SK-N-SH (cell line): ENCODE results near the gene ABLIM2. TPM values are rescaled to one million over a fixed set of nuclear protein-coding genes. Genes with fewer than 3 reads are reported as not detected.

Experiments used
- CTCF ChIA-PET: fragments of 300-600, 350-600 bp; formaldehyde crosslinking; extraction: SDS; loops from one replicate; lab custom pipeline; 2021; lab: Yijun Ruan, JAX
- POLR2A ChIA-PET: fragments of 350-600 bp; sonication (Branson Sonifier 250); formaldehyde crosslinking; extraction: SDS; loops from one replicate; lab custom pipeline; 2020; ENCODE audit warnings: antibody characterized with exemption, inconsistent platforms; lab: Yijun Ruan, JAX
- DNase-seq: peaks from one replicate; pipeline ENCODE4 v3.0.0; 2012
- H2AFZ ChIP-seq: fragments of 200-600 bp; sonication (generic); 2 replicates; pipeline ENCODE4 v1.8.1; 2016; ENCODE audit warnings: antibody characterized with exemption, mild to moderate bottlenecking, low read depth
- H3F3A ChIP-seq: fragments of 200-600 bp; sonication (generic); replicated peaks from 2 replicates; pipeline ENCODE3; 2016; ENCODE audit warnings: antibody characterized with exemption, mild to moderate bottlenecking; ENCODE audit not compliant: insufficient read depth
- H3K27ac ChIP-seq, 2 experiments: fragments of 200-500 bp in 1 of 2; fragments of 200-600 bp in 1 of 2; sonication (Bioruptor generic) in 1 of 2; sonication (generic), shearing (Covaris generic) in 1 of 2; 2 replicates each; pipeline versions ENCODE4 v1.5.1 to v1.6.1; 2014 to 2016; ENCODE audit warnings: low read depth in 2 of 2, inconsistent platforms in 1 of 2, low read length in 1 of 2, mild to moderate bottlenecking in 1 of 2, mixed read lengths in 1 of 2
- H3K27me3 ChIP-seq: fragments of 200-600 bp; sonication (generic), shearing (Covaris generic); 2 replicates; pipeline ENCODE4 v1.6.1; 2016; ENCODE audit warnings: mixed run types; ENCODE audit not compliant: insufficient read depth
- H3K36me3 ChIP-seq, 2 experiments: fragments of 200-500 bp in 1 of 2; fragments of 200-600 bp in 1 of 2; sonication (Bioruptor generic) in 1 of 2; sonication (generic) in 1 of 2; replicated peaks in 1 of 2; 2 replicates each; pipeline versions ENCODE3 to v1.5.1; 2014 to 2016; ENCODE audit warnings: low read length in 1 of 2, mild to moderate bottlenecking in 1 of 2; ENCODE audit not compliant: insufficient read depth in 2 of 2, control insufficient read depth in 1 of 2
- H3K4me1 ChIP-seq, 2 experiments: fragments of 200-500 bp in 1 of 2; fragments of 200-600 bp in 1 of 2; sonication (Bioruptor generic) in 1 of 2; sonication (generic), shearing (Covaris generic) in 1 of 2; 2 replicates each; pipeline versions ENCODE4 v1.5.1 to v1.6.1; 2014 to 2016; ENCODE audit warnings: low read depth in 1 of 2, low read length in 1 of 2, mixed run types in 1 of 2; ENCODE audit not compliant: insufficient read depth in 2 of 2, control insufficient read depth in 1 of 2
- H3K4me2 ChIP-seq: fragments of 200-600 bp; sonication (generic), shearing (Covaris generic); 2 replicates; pipeline ENCODE4 v1.6.1; 2017; ENCODE audit warnings: mixed run types
- H3K4me3 ChIP-seq, 2 experiments: fragments of 200-500 bp in 1 of 2; fragments of 200-600 bp in 1 of 2; sonication (Bioruptor generic) in 1 of 2; sonication (generic), shearing (Covaris generic) in 1 of 2; 2 replicates each; pipeline versions ENCODE4 v1.5.1 to v1.8.1; 2014 to 2016; ENCODE audit warnings: low read depth in 2 of 2, inconsistent platforms in 1 of 2, low read length in 1 of 2, mild to moderate bottlenecking in 1 of 2, mixed read lengths in 1 of 2, moderate library complexity in 1 of 2
- H3K79me2 ChIP-seq: fragments of 200-600 bp; sonication (generic); 2 replicates; pipeline ENCODE4 v1.8.1; 2017; ENCODE audit warnings: mild to moderate bottlenecking; ENCODE audit not compliant: insufficient read depth
- H3K9ac ChIP-seq: fragments of 200-600 bp; sonication (generic); 2 replicates; pipeline ENCODE4 v1.6.1; 2017; ENCODE audit warnings: mixed run types
- H3K9me2 ChIP-seq: fragments of 200-600 bp; sonication (generic); 2 replicates; pipeline ENCODE4 v1.6.1; 2017; ENCODE audit warnings: mixed run types
- H3K9me3 ChIP-seq: fragments of 200-600 bp; sonication (generic); 2 replicates; pipeline ENCODE4 v1.6.1; 2017; ENCODE audit warnings: mixed run types, mild to moderate bottlenecking, moderate library complexity
- H4K20me1 ChIP-seq: fragments of 200-600 bp; sonication (generic); 2 replicates; pipeline ENCODE4 v1.6.1; 2017; ENCODE audit warnings: mild to moderate bottlenecking, mixed run types; ENCODE audit not compliant: insufficient read depth
- CHD2 ChIP-seq: fragments of 150-350 bp; IDR thresholded peaks from 2 replicates; pipeline ENCODE4 v1.6.1; 2018; ENCODE audit warnings: low read length; ENCODE audit not compliant: partially characterized antibody
- ELF1 ChIP-seq: IDR thresholded peaks from 2 replicates; pipeline ENCODE4 v1.4.0; 2012
- FOXJ3 ChIP-seq: sonication (generic); formaldehyde crosslinking; IDR thresholded peaks from 2 replicates; pipeline ENCODE4 v1.5.1; 2020; ENCODE audit warnings: mild to moderate bottlenecking, missing genetic modification reagents
- FOXM1 ChIP-seq: IDR thresholded peaks from 2 replicates; pipeline ENCODE4 v1.4.0; 2012; ENCODE audit warnings: low read depth, mild to moderate bottlenecking
- GATA2 ChIP-seq: sonication (generic); formaldehyde crosslinking; IDR thresholded peaks from 2 replicates; pipeline ENCODE4 v1.5.0; 2020; ENCODE audit warnings: mild to moderate bottlenecking, missing genetic modification reagents
- MXI1 ChIP-seq: IDR thresholded peaks from 2 replicates; pipeline ENCODE4 v1.6.1; 2012; ENCODE audit warnings: mild to moderate bottlenecking, low read depth, low read length, improper control_type of control experiment
- RAD21 ChIP-seq: IDR thresholded peaks from 2 replicates; pipeline ENCODE4 v1.6.1; 2012; ENCODE audit warnings: mild to moderate bottlenecking, low read length
- RFX5 ChIP-seq: IDR thresholded peaks from 2 replicates; pipeline ENCODE4 v1.6.1; 2012; ENCODE audit warnings: mild to moderate bottlenecking, improper control_type of control experiment, low read length
- RXRA ChIP-seq: IDR thresholded peaks from 2 replicates; pipeline ENCODE4 v1.4.0; 2012; ENCODE audit warnings: low read depth, mild to moderate bottlenecking, borderline replicate concordance
- SIN3A ChIP-seq: IDR thresholded peaks from 2 replicates; pipeline ENCODE4 v1.6.1; 2012; ENCODE audit warnings: low read depth, mild to moderate bottlenecking, low read length, moderate library complexity, borderline replicate concordance
- TAF1 ChIP-seq: IDR thresholded peaks from 2 replicates; pipeline ENCODE4 v1.6.1; 2012; ENCODE audit warnings: low read depth, mild to moderate bottlenecking, low read length, moderate library complexity, borderline replicate concordance
- TCF12 ChIP-seq: IDR thresholded peaks from 2 replicates; pipeline ENCODE4 v1.4.0; 2012
- TEAD4 ChIP-seq: IDR thresholded peaks from 2 replicates; pipeline ENCODE4 v1.4.0; 2012; ENCODE audit warnings: mild to moderate bottlenecking, borderline replicate concordance; ENCODE audit not compliant: insufficient read depth
- WGBS: methylation state at CpG from one replicate; pipeline ENCODE4 v1.1.6; 2017; ENCODE audit warnings: low lambda C conversion rate; 5-methylcytosine and 5-hydroxymethylcytosine counted together
- polyA plus RNA-seq, 3 experiments: library from polyadenylated mRNA; depleted of rRNA; stranded (reverse); fragments of >200 nt; gene quantifications; 2 replicates each; pipeline ENCODE4 v1.2.3, GENCODE V29; 2012
- TF ChIP-seq, protein P1 (sequence below): IDR thresholded peaks from 2 replicates; pipeline ENCODE4 v1.4.0; 2012; ENCODE audit warnings: low read depth
- TF ChIP-seq, protein P2 (sequence below): fragments of 150-350 bp; IDR thresholded peaks from 2 replicates; pipeline ENCODE4 v1.6.1; 2016; ENCODE audit warnings: mild to moderate bottlenecking, low read depth, low read length

The ABLIM2 gene
- polyA plus RNA-seq, 1 of the 3 experiments (the other 2 are of a cell fraction) = 0.53 TPM

DNA sequence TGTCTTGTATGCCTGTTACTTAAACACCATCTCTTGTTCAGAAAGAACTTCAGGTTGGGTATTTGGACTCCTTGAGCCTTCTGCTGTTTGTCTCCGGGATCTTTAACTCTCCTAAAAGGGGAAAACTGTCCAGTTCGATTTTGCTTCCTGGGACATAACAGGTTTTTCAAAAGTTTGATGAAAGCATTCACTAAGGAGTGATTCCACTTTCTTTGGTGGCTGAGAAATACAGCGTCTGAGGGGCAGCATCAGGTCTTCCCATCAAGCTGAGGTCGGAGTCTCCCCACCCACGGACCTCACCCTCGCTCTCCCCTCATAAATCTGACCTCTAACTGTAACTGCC, 220.4 kb downstream of the ABLIM2 start:
- Histone ChIP-seq H2AFZ (no peak overlapping the region), H3K9me2 (no peaks in the 10 kb centered on the region), H3F3A (peaks cover 16% of the 10 kb centered on the region), H3K27me3 (no peaks in the 10 kb centered on the region), H3K4me3 (peak overlapping the region; percentile 83 to 95), H3K4me2 (peak overlapping the region; percentile 89), H4K20me1 (peaks cover 50% of the 10 kb centered on the region), H3K9ac (peak overlapping the region; percentile 92), H3K4me1 (peaks cover 17 to 25% of the 10 kb centered on the region in 2 experiments; a peak in 2 of 4 replicates), H3K79me2 (peaks cover 70% of the 10 kb centered on the region), H3K9me3 (no peaks in the 10 kb centered on the region), H3K36me3 (peaks cover 0 to 11% of the 10 kb centered on the region in 2 experiments), H3K27ac (peak overlapping the region; percentile 82 to 85)
- TF ChIP-seq, protein P1, sequence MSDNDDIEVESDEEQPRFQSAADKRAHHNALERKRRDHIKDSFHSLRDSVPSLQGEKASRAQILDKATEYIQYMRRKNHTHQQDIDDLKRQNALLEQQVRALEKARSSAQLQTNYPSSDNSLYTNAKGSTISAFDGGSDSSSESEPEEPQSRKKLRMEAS = no peak
- no peak for TF ChIP-seq ELF1
- no peak for TF ChIP-seq TAF1
- no peak for TF ChIP-seq RAD21
- TF ChIP-seq SIN3A = no peak
- TF ChIP-seq RFX5 = no peak
- TF ChIP-seq RXRA = no peak
- no peak for TF ChIP-seq FOXM1
- TF ChIP-seq GATA2 (CRISPR knock-in tag) = no peak
- TF ChIP-seq CHD2 = no peak
- CTCF ChIA-PET = interaction anchor here (0.7 to 13.5 kb wide), 23 partner anchors 8 to 239 kb away, joined by 3 to 116 read pairs (median 4); no protein-coding TSS in a partner anchor
- WGBS = 1% methylated on average over 6 of the region's 6 CpGs
- DNase-seq = no peak
- POLR2A ChIA-PET = interaction anchor here (0.6 to 1.0 kb wide), 3 partner anchors 36 to 111 kb away, joined by 3 read pairs; no protein-coding TSS in a partner anchor

DNA sequence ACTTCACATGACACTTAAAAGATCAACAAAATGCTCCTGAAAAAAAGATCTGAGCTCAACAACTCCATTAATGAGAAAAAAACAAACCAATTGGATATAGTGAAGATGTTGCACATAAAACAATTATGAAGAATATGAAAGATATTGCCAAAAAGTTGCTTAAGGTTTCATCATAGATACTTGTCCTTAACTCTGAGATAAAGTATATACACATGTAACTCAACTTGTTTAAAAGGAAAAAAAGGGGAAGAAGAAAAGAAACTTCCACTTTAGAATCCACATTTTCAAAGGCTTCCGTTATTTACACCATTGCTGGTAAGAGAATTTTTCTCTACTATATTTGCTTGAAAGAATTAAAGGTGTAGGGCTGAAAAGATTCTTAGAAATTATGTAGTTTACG, 221.6 kb downstream of the ABLIM2 start:
- ChIA-PET POLR2A (no interaction called here), CTCF (interaction anchor here (0.9 to 13.5 kb wide), 10 partner anchors 30 to 175 kb away, joined by 3 to 116 read pairs (median 5); no protein-coding TSS in a partner anchor)
- no peaks in the 10 kb centered on the region for H3K9me3 ChIP-seq
- H3K4me2 ChIP-seq = peak overlapping the region; percentile 89
- 87% methylated on average over 2 of the region's 2 CpGs for WGBS
- no peaks in the 10 kb centered on the region for H3K9me2 ChIP-seq
- H3K4me3 ChIP-seq = peak overlapping the region; percentile 83 to 95; a peak in 3 of 4 replicates
- peak overlapping the region in 1 of 2 experiments; percentile 82; a peak in 2 of 4 replicates for H3K27ac ChIP-seq
- no peak overlapping the region for H2AFZ ChIP-seq
- H4K20me1 ChIP-seq = peaks cover 63% of the 10 kb centered on the region
- H3K9ac ChIP-seq = peak overlapping the region; percentile 92
- H3K79me2 ChIP-seq = peaks cover 82% of the 10 kb centered on the region
- TF ChIP-seq TEAD4 (no peak), FOXJ3 (CRISPR knock-in tag) (no peak), MXI1 (no peak), GATA2 (CRISPR knock-in tag) (no peak), TCF12 (no peak)
- TF ChIP-seq, protein P2, sequence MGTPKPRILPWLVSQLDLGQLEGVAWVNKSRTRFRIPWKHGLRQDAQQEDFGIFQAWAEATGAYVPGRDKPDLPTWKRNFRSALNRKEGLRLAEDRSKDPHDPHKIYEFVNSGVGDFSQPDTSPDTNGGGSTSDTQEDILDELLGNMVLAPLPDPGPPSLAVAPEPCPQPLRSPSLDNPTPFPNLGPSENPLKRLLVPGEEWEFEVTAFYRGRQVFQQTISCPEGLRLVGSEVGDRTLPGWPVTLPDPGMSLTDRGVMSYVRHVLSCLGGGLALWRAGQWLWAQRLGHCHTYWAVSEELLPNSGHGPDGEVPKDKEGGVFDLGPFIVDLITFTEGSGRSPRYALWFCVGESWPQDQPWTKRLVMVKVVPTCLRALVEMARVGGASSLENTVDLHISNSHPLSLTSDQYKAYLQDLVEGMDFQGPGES = no peak
- H3K36me3 ChIP-seq = peaks cover 0 to 17% of the 10 kb centered on the region in 2 experiments
- peaks cover 17 to 25% of the 10 kb centered on the region in 2 experiments; a peak in 2 of 4 replicates for H3K4me1 ChIP-seq
- H3K27me3 ChIP-seq = no peaks in the 10 kb centered on the region
- H3F3A ChIP-seq = peaks cover 16% of the 10 kb centered on the region
- no peak for DNase-seq
